CD4-positive, alpha-beta T cell (primary cell): ENCODE measurements around the gene ZBTB17. TPM values are rescaled to one million over a fixed set of nuclear protein-coding genes. Genes with fewer than 3 reads are reported as not detected.

Source experiments
- ATAC-seq: fragments of 200-7000 bp; cut with Tn5 transposase; one replicate; pipeline ENCODE4 v1.10.0; 2022; ENCODE audit warnings: mild to moderate bottlenecking; ENCODE audit not compliant: poor library complexity
- CTCF ChIA-PET: fragments of 350-600 bp; sonication (Branson Sonifier 250); formaldehyde crosslinking; loops from one replicate; lab custom pipeline; 2021; ENCODE audit warnings: antibody characterized with exemption, inconsistent platforms; lab: Charles Lee
- POLR2A ChIA-PET: fragments of 350-600 bp; sonication (Branson Sonifier 250); formaldehyde crosslinking; loops from one replicate; lab custom pipeline; 2021; ENCODE audit warnings: antibody characterized with exemption, inconsistent platforms; lab: Charles Lee
- DNase-seq, 14 experiments: peaks; one replicate each; pipeline ENCODE4 v3.0.0-alpha.2; 2013 to 2020; ENCODE audit warnings: mixed read lengths in 2 of 14
- H3K27ac ChIP-seq, 2 donors: one replicate each; pipeline versions ENCODE4 v1.5.1 to v1.7.0; 2013; ENCODE audit warnings: low read length in 2 of 2, low read depth in 1 of 2, mild to moderate bottlenecking in 1 of 2
- H3K27me3 ChIP-seq, 2 experiments: 1 replicate in 1 of 2; 2 replicates in 1 of 2; pipeline versions ENCODE4 v1.6.1 to v1.7.0; 2013; ENCODE audit warnings: low read length in 2 of 2, control low read depth in 1 of 2, mild to moderate bottlenecking in 1 of 2, moderate library complexity in 1 of 2; ENCODE audit not compliant: insufficient read depth in 2 of 2, control insufficient read depth in 1 of 2
- H3K36me3 ChIP-seq: one replicate; pipeline ENCODE4 v1.6.1; 2013; ENCODE audit warnings: low read length, control low read depth; ENCODE audit not compliant: insufficient read depth
- H3K4me1 ChIP-seq: one replicate; pipeline ENCODE4 v1.6.1; 2013; ENCODE audit warnings: low read length, control low read depth; ENCODE audit not compliant: insufficient read depth
- H3K4me3 ChIP-seq: one replicate; pipeline ENCODE4 v1.5.1; 2013; ENCODE audit warnings: mild to moderate bottlenecking, low read length, moderate library complexity
- H3K9me3 ChIP-seq, 2 experiments: 1 replicate in 1 of 2; 2 replicates in 1 of 2; pipeline versions ENCODE4 v1.6.1 to v1.7.0; 2013; ENCODE audit warnings: low read length in 2 of 2, mild to moderate bottlenecking in 2 of 2, control low read depth in 1 of 2, moderate library complexity in 1 of 2; ENCODE audit not compliant: control insufficient read depth in 1 of 2, insufficient read depth in 1 of 2
- H3K27ac Mint-ChIP-seq: one replicate; pipeline ENCODE4 v1.8.0; 2020; ENCODE audit warnings: mixed read lengths
- H3K27me3 Mint-ChIP-seq: one replicate; pipeline ENCODE4 v1.8.0; 2021; ENCODE audit warnings: mixed read lengths
- H3K36me3 Mint-ChIP-seq: one replicate; pipeline ENCODE4 v1.8.0; 2021; ENCODE audit warnings: low read depth, mixed read lengths
- H3K4me1 Mint-ChIP-seq: one replicate; pipeline ENCODE4 v1.8.0; 2021; ENCODE audit warnings: low read depth, mixed read lengths
- H3K4me3 Mint-ChIP-seq: one replicate; pipeline ENCODE4 v1.8.0; 2020; ENCODE audit warnings: mild to moderate bottlenecking, mixed read lengths
- H3K9me3 Mint-ChIP-seq: one replicate; pipeline ENCODE4 v1.8.0; 2020; ENCODE audit warnings: mixed read lengths
- CTCF ChIP-seq: fragments of 200-600 bp; IDR thresholded peaks from one replicate; pipeline ENCODE4 v1.8.0; 2022; ENCODE audit warnings: antibody characterized with exemption, mild to moderate bottlenecking
- intact Hi-C, 2 experiments: fragments of 100-400 bp; cut with DNase I in 1 of 2; cut with micrococcal nuclease in 1 of 2; formaldehyde crosslinking; loops; one replicate each; pipeline versions ENCODE4 v1.15.1 to v1.9.0; 2023 to 2025; cut with DNase I, micrococcal nuclease
- total RNA-seq, 174 experiments: library from RNA in 2 of 174; stranded (reverse) in 2 of 174; gene quantifications; one replicate each; pipeline ENCODE4 v1.2.3 and lab custom pipeline; 2021 to 2026

Gene ZBTB17
- total RNA-seq, 2 experiments from 2014 or later: 70.2 to 78.1 TPM

- Histone ChIP-seq H3K27ac (no peak overlapping the region), H3K27me3 (no peaks in the 10 kb centered on the region), H3K36me3 (peaks cover 25% of the 10 kb centered on the region), H3K4me1 (peaks cover 48% of the 10 kb centered on the region), H3K4me3 (no peak overlapping the region), H3K9me3 (no peaks in the 10 kb centered on the region)
- Mint-ChIP-seq H3K27ac (no peak overlapping the region), H3K27me3 (no peaks in the 10 kb centered on the region), H3K36me3 (peaks cover 56% of the 10 kb centered on the region), H3K4me3 (no peak overlapping the region), H3K4me1 (peaks cover 54% of the 10 kb centered on the region), H3K9me3 (no peaks in the 10 kb centered on the region)
- DNase-seq (no peak), ATAC-seq (no peak)
- intact Hi-C loops: loop anchor here in 1 of 2 experiments (10.0 kb wide), 3 partner anchors 356 to 1084 kb away; partner anchors contain the start of genes DDI2 and SDHB
- POLR2A ChIA-PET: no interaction called here
- CTCF ChIA-PET: no interaction called here
- no peak for TF ChIP-seq CTCF
Observed at GRCh38 chr1:15970911-15971310, 5.0 kb downstream of the ZBTB17 start.

- no peak overlapping the region for H3K27ac ChIP-seq
- H3K4me1 ChIP-seq: peaks cover 49% of the 10 kb centered on the region
- no peak for ATAC-seq
- Mint-ChIP-seq H3K27ac (no peak overlapping the region), H3K4me1 (peaks cover 60% of the 10 kb centered on the region), H3K27me3 (no peaks in the 10 kb centered on the region), H3K4me3 (no peak overlapping the region), H3K9me3 (no peaks in the 10 kb centered on the region), H3K36me3 (peaks cover 60% of the 10 kb centered on the region)
- no peak for TF ChIP-seq CTCF
- no peaks in the 10 kb centered on the region for H3K9me3 ChIP-seq
- H3K27me3 ChIP-seq: no peaks in the 10 kb centered on the region
- H3K4me3 ChIP-seq: no peak overlapping the region
- H3K36me3 ChIP-seq: peaks cover 25% of the 10 kb centered on the region
- POLR2A ChIA-PET: interaction anchor here (1.0 kb wide), 1 partner anchor 92 kb away, joined by 3 read pairs; no protein-coding TSS in a partner anchor
- intact Hi-C loops: loop anchor here in 1 of 2 experiments (5.0 kb wide), 1 partner anchor 52 kb away; no protein-coding TSS in a partner anchor
- no peak for DNase-seq
- CTCF ChIA-PET: no interaction called here
Observed at GRCh38 chr1:15969321-15969880, 6.5 kb downstream of the ZBTB17 start.

- peak overlapping the region; percentile 76 for H3K27ac Mint-ChIP-seq
- no peaks in the 10 kb centered on the region for H3K27me3 Mint-ChIP-seq
- peaks cover 64% of the 10 kb centered on the region for H3K4me1 Mint-ChIP-seq
- Histone ChIP-seq H3K27me3 (no peaks in the 10 kb centered on the region), H3K27ac (no peak overlapping the region), H3K36me3 (peaks cover 25% of the 10 kb centered on the region), H3K9me3 (no peaks in the 10 kb centered on the region), H3K4me1 (peaks cover 45% of the 10 kb centered on the region), H3K4me3 (no peak overlapping the region)
- intact Hi-C loops: loop anchor here in 1 of 2 experiments (5.0 kb wide), 1 partner anchor 51 kb away; no protein-coding TSS in a partner anchor
- no peaks in the 10 kb centered on the region for H3K9me3 Mint-ChIP-seq
- DNase-seq (no peak), ATAC-seq (no peak)
- CTCF ChIA-PET: no interaction called here
- no peak overlapping the region for H3K4me3 Mint-ChIP-seq
- no peak for TF ChIP-seq CTCF
- peaks cover 53% of the 10 kb centered on the region for H3K36me3 Mint-ChIP-seq
- POLR2A ChIA-PET: interaction anchor here (2.5 kb wide), 1 partner anchor 8 kb away, joined by 12 read pairs; the partner anchor contains the start of gene ZBTB17
Observed at GRCh38 chr1:15968172-15968571, 7.7 kb downstream of the ZBTB17 start.
